Endothelial cell (in vitro differentiated cells): ENCODE data around the gene LPP. TPM values are rescaled to one million over a fixed set of nuclear protein-coding genes. Genes with fewer than 3 reads are reported as not detected.

Experiments
- DNase-seq: peaks from one replicate; pipeline ENCODE4 v3.0.0; 2021; ENCODE audit warnings: low spot score
- H3K27ac Mint-ChIP-seq: one replicate; pipeline ENCODE4 v1.8.0; 2021; ENCODE audit warnings: mixed read lengths, inconsistent platforms; ENCODE audit not compliant: unreplicated experiment
- H3K27me3 Mint-ChIP-seq: one replicate; pipeline ENCODE4 v1.8.0; 2021; ENCODE audit warnings: mild to moderate bottlenecking, moderate library complexity, mixed read lengths, inconsistent platforms; ENCODE audit not compliant: unreplicated experiment
- H3K36me3 Mint-ChIP-seq: one replicate; pipeline ENCODE4 v1.8.0; 2021; ENCODE audit warnings: mild to moderate bottlenecking, low read depth, mixed read lengths, inconsistent platforms; ENCODE audit not compliant: unreplicated experiment
- H3K4me1 Mint-ChIP-seq: one replicate; pipeline ENCODE4 v1.8.0; 2021; ENCODE audit warnings: mild to moderate bottlenecking, mixed read lengths, inconsistent platforms; ENCODE audit not compliant: unreplicated experiment
- H3K4me3 Mint-ChIP-seq: one replicate; pipeline ENCODE4 v1.8.0; 2021; ENCODE audit warnings: mild to moderate bottlenecking, mixed read lengths, inconsistent platforms; ENCODE audit not compliant: unreplicated experiment
- H3K9me3 Mint-ChIP-seq: one replicate; pipeline ENCODE4 v1.8.0; 2021; ENCODE audit warnings: mixed read lengths, inconsistent platforms; ENCODE audit not compliant: unreplicated experiment
- total RNA-seq: library from RNA; stranded (reverse); fragmentation: NEBNext Ultra II Directional; extraction: Animal tissue kit (Norgen Biotek cat#: 25700); gene quantifications from one replicate; pipeline ENCODE4 v1.2.1, GENCODE V29; 2021; ENCODE audit not compliant: unreplicated experiment
- TF ChIP-seq, protein P1 (sequence below): fragments of 200-600 bp; sonication (generic); IDR thresholded peaks from one replicate; pipeline ENCODE4 v1.5.0; 2021; ENCODE audit warnings: antibody characterized with exemption; ENCODE audit not compliant: unreplicated experiment

The LPP gene
- total RNA-seq, 1 donor from 2014 or later = 181 TPM

DNA sequence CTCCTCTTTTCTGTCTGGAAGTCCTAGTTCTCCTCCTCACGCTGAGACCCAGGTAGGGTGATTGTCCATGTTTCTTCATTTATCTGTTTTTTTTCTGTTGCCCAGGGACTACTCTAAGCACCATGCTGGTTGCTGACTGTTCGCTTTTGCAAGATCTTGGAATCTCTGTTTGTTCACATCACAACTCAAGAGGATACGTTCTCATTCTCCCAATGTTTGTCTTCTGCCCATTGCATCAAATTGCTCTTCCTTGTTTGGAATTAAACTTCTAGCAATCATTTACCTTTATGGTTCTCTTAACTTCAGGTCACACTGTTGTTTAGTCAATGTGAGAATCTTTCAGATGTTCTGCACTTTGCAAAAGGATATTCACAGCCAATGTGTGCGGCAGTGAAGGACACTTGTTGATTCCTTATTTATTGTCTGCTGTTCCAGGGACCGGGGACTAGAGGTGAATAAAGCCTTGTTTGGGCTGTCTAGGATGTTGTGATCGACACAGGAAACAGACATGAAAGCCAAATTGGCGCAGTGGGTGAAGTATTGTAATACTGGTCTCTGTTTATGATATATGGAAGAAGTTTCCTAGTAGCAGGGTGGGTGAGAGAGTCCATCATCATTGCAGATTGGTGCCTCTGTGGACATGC lies 24.5 kb downstream of the LPP start:
- peaks cover 28% of the 10 kb centered on the region for H3K36me3 Mint-ChIP-seq
- H3K9me3 Mint-ChIP-seq = no peaks in the 10 kb centered on the region
- no peak for DNase-seq
- H3K27ac Mint-ChIP-seq = peak overlapping the region; percentile 2
- TF ChIP-seq, protein P1, sequence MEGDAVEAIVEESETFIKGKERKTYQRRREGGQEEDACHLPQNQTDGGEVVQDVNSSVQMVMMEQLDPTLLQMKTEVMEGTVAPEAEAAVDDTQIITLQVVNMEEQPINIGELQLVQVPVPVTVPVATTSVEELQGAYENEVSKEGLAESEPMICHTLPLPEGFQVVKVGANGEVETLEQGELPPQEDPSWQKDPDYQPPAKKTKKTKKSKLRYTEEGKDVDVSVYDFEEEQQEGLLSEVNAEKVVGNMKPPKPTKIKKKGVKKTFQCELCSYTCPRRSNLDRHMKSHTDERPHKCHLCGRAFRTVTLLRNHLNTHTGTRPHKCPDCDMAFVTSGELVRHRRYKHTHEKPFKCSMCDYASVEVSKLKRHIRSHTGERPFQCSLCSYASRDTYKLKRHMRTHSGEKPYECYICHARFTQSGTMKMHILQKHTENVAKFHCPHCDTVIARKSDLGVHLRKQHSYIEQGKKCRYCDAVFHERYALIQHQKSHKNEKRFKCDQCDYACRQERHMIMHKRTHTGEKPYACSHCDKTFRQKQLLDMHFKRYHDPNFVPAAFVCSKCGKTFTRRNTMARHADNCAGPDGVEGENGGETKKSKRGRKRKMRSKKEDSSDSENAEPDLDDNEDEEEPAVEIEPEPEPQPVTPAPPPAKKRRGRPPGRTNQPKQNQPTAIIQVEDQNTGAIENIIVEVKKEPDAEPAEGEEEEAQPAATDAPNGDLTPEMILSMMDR = no peak
- H3K4me1 Mint-ChIP-seq = peaks cover 52% of the 10 kb centered on the region
- peaks cover 1% of the 10 kb centered on the region for H3K27me3 Mint-ChIP-seq
- no peak overlapping the region for H3K4me3 Mint-ChIP-seq

DNA sequence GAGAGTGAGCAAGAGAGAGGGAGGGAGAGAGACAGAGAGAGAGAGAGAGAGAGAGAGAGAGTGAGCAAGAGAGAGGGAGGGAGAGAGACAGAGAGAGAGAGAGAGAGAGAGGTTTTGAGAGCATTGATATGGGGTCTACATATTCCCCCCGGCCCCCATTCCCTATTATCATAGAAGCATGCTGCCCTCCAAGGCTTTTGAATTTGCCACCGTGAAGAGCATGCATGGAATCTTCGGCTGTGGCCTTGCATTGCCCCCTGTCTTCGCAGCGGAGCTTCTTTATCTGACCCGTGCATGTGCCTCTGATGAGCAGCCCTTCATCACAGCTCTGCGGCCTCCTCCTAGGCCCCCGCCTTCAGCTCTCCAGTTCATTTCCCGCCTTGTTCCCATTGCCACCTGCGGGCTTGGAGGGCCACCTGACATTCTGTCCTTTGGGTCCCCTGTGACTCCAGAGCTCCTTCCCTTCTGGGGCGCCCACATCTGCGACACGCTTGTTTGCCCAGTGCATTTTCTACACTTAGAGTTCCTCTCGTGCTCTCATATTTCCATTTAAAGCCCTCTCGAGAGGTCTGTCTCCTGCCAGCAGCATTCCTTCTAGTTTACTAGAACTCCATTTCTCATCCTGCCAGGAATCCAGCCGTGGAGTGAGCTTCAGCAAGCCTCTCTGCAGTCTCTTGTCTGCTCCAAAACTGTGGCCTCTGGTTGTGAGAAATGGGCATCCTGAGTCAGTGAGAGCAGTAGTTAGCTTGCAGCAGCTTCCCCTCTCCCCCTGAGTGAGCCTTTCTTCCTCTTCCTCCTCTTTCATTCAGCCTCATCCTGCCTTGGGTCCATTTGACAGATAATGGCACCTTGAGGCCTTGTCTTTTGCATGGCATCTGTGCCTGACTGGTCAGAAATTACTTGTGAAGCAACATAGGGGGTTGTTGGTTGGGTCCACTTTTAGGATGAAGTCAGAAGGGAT lies 25.3 kb downstream of the LPP start:
- no peak overlapping the region for H3K4me3 Mint-ChIP-seq
- no peaks in the 10 kb centered on the region for H3K9me3 Mint-ChIP-seq
- H3K27me3 Mint-ChIP-seq = peaks cover 1% of the 10 kb centered on the region
- H3K36me3 Mint-ChIP-seq = peaks cover 28% of the 10 kb centered on the region
- TF ChIP-seq, protein P1 = no peak
- peaks cover 49% of the 10 kb centered on the region for H3K4me1 Mint-ChIP-seq
- no peak for DNase-seq
- peak overlapping the region; percentile 10 for H3K27ac Mint-ChIP-seq

DNA sequence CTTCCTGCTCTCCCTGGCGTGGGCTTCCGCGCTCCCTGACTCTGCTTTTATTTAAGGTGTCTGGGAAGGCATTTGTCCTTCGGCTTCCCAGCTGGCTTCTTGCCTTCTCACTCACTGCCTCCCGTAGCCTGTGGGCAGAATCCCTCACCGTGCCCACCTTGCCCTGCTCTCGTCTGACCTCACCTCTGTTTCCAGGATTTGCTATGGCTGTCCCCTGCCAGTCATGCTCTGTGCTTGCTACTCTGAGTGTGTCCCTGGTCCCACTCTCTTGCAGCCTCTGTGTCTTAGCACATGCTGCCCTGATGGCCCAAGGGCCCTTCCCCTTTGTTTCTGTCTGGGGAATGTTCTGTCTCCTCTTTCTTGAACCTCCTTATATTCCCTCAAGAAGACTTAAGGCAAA lies 26.2 kb downstream of the LPP start:
- TF ChIP-seq, protein P1 = no peak
- Mint-ChIP-seq H3K4me3 (peak overlapping the region; percentile 27), H3K27ac (peak overlapping the region; percentile 43), H3K9me3 (no peaks in the 10 kb centered on the region), H3K36me3 (peaks cover 24% of the 10 kb centered on the region), H3K27me3 (peaks cover 1% of the 10 kb centered on the region), H3K4me1 (peaks cover 51% of the 10 kb centered on the region)
- DNase-seq = no peak

DNA sequence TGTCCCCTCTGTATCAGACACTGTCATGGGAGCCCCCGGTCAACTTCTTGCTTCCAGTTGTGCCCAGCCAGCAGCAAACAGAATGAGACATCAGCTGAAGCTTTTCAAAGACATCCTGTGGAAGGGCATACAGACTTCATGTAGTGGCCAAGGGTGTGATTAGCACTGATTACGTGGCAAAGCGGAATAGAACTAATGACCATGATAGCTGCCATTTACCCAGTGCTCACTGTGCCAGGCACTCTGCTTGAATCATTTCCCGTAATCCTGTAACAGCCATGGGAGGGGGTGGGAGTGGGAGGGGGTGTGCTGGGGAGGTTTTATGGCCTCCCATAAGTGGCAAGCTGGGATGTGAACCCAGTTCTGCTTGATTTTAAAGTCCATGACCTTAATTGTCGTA lies 29.5 kb downstream of the LPP start:
- no peak for DNase-seq
- Mint-ChIP-seq H3K27ac (no peak overlapping the region), H3K36me3 (peaks cover 14% of the 10 kb centered on the region), H3K4me1 (peaks cover 46% of the 10 kb centered on the region), H3K27me3 (no peaks in the 10 kb centered on the region), H3K4me3 (no peak overlapping the region), H3K9me3 (no peaks in the 10 kb centered on the region)
- TF ChIP-seq, protein P1 = no peak

DNA sequence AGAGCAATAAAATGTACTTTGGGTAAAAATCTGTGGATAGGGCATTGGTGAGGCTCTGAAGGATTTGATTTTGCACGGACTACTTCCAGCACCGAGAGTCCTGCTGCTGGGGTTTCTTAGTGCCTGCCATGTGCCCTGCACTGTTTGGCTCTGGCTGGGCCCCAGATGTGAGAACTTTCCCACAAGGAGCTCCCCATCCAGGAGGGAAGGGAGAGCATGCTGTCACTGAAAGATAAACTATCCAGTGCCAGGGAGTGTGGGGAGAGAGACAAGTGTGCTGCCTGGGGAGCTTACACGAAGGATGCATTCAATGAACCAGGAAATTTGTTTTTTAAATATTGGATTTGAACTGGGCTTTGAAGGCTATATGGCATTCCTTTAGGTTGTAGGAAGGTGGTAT lies 30.2 kb downstream of the LPP start:
- Mint-ChIP-seq H3K4me3 (no peak overlapping the region), H3K27me3 (no peaks in the 10 kb centered on the region), H3K36me3 (peaks cover 10% of the 10 kb centered on the region), H3K9me3 (no peaks in the 10 kb centered on the region), H3K4me1 (peaks cover 41% of the 10 kb centered on the region), H3K27ac (no peak overlapping the region)
- TF ChIP-seq, protein P1 = no peak
- no peak for DNase-seq
